ENCODE measurements around the gene BAD.

The BAD gene

DNA sequence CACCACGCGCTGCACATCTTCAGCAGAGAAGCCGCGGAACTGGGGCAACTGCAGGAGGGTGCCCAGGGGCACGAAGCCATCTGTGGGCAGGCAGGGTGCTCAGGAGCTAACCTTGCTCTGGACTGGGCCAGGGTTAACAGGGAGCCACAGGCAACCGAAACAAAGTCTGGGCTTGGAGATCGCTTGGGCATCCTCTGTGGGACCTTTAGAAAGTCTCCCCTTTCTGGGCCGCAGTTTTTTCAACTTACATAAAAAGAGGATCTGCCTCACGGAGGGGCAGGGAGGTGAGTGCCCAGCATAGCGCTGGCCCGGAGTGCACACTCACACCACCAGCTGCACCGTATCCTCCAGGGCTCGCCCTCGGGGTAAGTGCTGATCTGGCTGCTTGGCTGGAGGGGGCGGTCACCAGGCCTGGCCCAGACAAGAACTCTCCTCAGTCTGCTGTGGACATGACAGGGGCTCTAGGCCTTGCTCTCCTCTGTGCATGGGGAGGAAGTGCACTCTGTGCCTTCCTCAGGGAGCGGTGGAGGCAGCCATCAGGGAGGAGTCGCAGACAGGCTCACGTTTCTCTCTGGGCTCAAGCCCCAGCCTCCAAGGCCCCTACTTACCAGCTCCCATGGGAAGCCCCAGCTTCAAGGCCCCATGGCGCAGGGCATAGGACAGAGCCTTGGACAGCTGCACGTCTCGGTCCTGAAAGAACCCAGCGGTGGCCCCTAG lies 59.4 kb downstream of the BAD start:
- no peaks in the 10 kb centered on the region for H3K27me3 Mint-ChIP-seq
- peak overlapping the region; percentile 91 for H3K27ac Mint-ChIP-seq (ENCODE audit: low read depth)
- H3K4me3 Mint-ChIP-seq: peak overlapping the region; percentile 88
- ATAC-seq (replicated peaks; ENCODE audit: extremely low read depth, poor library complexity, severe bottlenecking) (no peak), DNase-seq (ENCODE audit: low spot score in 2 of 2) (no peak)
- H3K36me3 Mint-ChIP-seq (ENCODE audit: insufficient read depth): peaks cover 22% of the 10 kb centered on the region
- H3K9me3 Mint-ChIP-seq: no peaks in the 10 kb centered on the region
- peaks cover 34% of the 10 kb centered on the region for H3K4me1 Mint-ChIP-seq

DNA sequence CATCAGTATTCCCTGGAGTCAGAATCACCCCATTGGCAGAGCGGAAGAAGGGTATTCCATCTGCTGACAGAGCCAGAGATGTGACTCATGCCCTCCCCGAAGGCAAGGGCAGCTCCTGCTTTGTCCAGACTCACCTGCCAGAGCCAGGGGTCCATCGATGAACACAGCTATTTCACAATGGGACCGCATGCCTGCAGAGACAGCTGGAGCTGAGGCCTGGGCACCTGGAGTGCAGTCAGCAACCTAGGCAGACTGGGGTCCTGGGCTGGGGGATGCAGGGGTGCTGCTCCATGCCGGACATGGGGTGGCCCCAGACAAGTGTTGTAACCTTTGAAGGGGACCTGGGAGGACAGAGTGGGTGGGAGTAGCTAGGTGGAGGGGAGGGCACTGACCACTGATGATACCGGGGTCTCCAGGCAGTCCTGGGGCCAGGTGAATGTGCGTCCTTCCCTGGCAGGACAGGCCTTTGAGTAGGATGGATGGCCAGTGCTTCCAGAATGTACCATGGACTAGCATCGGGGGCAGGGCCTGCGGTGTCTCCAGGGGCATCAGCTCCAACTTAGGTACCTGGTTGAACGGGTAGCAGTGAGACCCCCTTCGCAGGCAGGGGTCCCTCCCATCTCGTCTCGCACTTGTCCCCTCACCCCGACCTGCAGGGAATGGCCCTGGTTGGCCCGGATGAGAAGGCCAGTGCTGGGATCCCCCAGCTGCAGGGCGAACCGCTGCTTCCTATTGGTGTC lies 60.1 kb downstream of the BAD start:
- no peaks in the 10 kb centered on the region for H3K27me3 Mint-ChIP-seq
- ATAC-seq (replicated peaks; ENCODE audit: extremely low read depth, poor library complexity, severe bottlenecking) (no peak), DNase-seq (ENCODE audit: low spot score in 2 of 2) (no peak)
- no peak overlapping the region for H3K27ac Mint-ChIP-seq (ENCODE audit: low read depth)
- H3K9me3 Mint-ChIP-seq: no peaks in the 10 kb centered on the region
- H3K36me3 Mint-ChIP-seq (ENCODE audit: insufficient read depth): peaks cover 25% of the 10 kb centered on the region
- H3K4me1 Mint-ChIP-seq: peaks cover 27% of the 10 kb centered on the region
- peak overlapping the region; percentile 88 for H3K4me3 Mint-ChIP-seq

DNA sequence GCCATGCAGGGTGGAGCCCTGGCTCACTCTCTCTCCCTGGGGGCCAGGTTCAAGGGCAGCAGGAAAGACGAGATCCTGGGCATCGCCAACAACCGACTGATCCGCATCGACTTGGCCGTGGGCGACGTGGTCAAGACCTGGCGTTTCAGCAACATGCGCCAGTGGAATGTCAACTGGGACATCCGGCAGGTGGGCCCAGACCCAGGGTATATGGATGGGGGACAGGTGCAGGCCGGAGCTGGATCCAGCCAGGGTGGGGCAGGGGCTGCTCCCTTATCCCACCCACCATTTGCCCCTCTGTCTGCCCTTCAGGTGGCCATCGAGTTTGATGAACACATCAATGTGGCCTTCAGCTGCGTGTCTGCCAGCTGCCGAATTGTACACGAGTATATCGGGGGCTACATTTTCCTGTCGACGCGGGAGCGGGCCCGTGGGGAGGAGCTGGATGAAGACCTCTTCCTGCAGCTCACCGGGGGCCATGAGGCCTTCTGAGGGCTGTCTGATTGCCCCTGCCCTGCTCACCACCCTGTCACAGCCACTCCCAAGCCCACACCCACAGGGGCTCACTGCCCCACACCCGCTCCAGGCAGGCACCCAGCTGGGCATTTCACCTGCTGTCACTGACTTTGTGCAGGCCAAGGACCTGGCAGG lies 61.3 kb downstream of the BAD start:
- ATAC-seq (replicated peaks; ENCODE audit: extremely low read depth, poor library complexity, severe bottlenecking) (no peak), DNase-seq (ENCODE audit: low spot score in 2 of 2) (no peak)
- peaks cover 34% of the 10 kb centered on the region for H3K4me1 Mint-ChIP-seq
- H3K27ac Mint-ChIP-seq (ENCODE audit: low read depth): no peak overlapping the region
- H3K27me3 Mint-ChIP-seq: no peaks in the 10 kb centered on the region
- peaks cover 33% of the 10 kb centered on the region for H3K36me3 Mint-ChIP-seq (ENCODE audit: insufficient read depth)
- no peaks in the 10 kb centered on the region for H3K9me3 Mint-ChIP-seq
- no peak overlapping the region for H3K4me3 Mint-ChIP-seq

DNA sequence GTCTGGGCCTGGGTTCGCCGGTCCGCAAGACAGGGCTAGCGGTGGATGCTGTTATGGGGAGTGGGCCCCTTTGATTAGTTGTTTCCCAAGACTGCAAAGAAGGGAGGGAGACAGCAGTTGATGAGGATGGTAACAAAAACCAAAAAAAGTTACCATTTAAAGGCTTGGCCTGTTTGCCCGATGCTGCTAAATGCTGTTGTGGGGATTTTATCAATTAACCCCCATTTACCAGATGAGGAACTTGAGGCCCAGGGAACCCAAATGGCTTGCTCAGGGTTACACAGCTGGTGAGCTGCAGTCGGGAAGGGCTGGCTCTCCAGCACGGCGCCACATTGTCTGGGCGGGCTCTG lies 61.8 kb downstream of the BAD start:
- peaks cover 30% of the 10 kb centered on the region for H3K4me1 Mint-ChIP-seq
- DNase-seq (ENCODE audit: low spot score in 2 of 2) (no peak), ATAC-seq (replicated peaks; ENCODE audit: extremely low read depth, poor library complexity, severe bottlenecking) (no peak)
- H3K4me3 Mint-ChIP-seq: no peak overlapping the region
- H3K27me3 Mint-ChIP-seq: no peaks in the 10 kb centered on the region
- H3K36me3 Mint-ChIP-seq (ENCODE audit: insufficient read depth): peaks cover 38% of the 10 kb centered on the region
- H3K27ac Mint-ChIP-seq (ENCODE audit: low read depth): no peak overlapping the region
- H3K9me3 Mint-ChIP-seq: no peaks in the 10 kb centered on the region

DNA sequence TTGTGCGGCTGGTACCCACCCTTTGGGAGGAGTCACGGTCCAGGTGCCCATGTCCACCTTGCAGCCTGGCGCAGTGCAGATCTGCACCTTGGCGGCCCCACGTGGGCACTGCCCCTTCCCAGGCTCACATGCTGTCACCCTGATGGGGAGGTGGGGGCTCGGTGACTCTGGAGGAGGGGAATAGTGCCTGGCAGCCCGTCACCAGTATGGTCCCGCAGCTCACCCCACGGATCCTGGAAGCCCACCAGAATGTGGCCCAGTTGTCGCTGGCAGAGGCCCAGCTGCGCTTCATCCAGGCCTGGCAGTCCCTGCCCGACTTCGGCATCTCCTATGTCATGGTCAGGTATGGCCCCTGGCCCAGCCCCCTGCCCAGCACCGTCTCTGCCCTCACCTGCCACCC lies 63.7 kb downstream of the BAD start:
- Mint-ChIP-seq H3K4me3 (no peak overlapping the region), H3K27ac (ENCODE audit: low read depth) (no peak overlapping the region), H3K36me3 (ENCODE audit: insufficient read depth) (peaks cover 52% of the 10 kb centered on the region), H3K27me3 (no peaks in the 10 kb centered on the region), H3K4me1 (peaks cover 17% of the 10 kb centered on the region), H3K9me3 (no peaks in the 10 kb centered on the region)
- ATAC-seq (replicated peaks; ENCODE audit: extremely low read depth, poor library complexity, severe bottlenecking) (no peak), DNase-seq (ENCODE audit: low spot score in 2 of 2) (no peak)

DNA sequence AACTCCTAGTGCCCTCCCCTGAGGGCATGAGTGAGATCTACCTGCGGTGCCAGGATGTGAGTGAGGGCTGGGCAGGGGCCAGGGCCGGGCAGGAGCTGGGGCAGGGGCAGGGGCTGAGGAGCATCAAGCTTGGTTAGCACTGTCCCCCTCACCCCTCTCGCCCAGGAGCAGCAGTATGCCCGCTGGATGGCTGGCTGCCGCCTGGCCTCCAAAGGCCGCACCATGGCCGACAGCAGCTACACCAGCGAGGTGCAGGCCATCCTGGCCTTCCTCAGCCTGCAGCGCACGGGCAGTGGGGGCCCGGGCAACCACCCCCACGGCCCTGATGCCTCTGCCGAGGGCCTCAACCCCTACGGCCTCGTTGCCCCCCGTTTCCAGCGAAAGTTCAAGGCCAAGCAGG lies 64.2 kb downstream of the BAD start:
- Mint-ChIP-seq H3K27me3 (no peaks in the 10 kb centered on the region), H3K27ac (ENCODE audit: low read depth) (no peak overlapping the region), H3K9me3 (no peaks in the 10 kb centered on the region), H3K4me3 (no peak overlapping the region), H3K4me1 (peaks cover 12% of the 10 kb centered on the region), H3K36me3 (ENCODE audit: insufficient read depth) (peaks cover 53% of the 10 kb centered on the region)
- no peak for DNase-seq (ENCODE audit: low spot score in 2 of 2)
- ATAC-seq (replicated peaks; ENCODE audit: extremely low read depth, poor library complexity, severe bottlenecking): no peak

Measured in central memory CD8-positive, alpha-beta T cell (primary cell).